ENCODE results near the gene RNF38.
A peak's percentile ranks its signal among the peaks of the same experiment; 100 is the strongest.
"Not testable (repeated sequence)": the region's sequence is repeated elsewhere in the genome, so short reads cannot be mapped to it uniquely, and the experiment has no call there.

RNF38 gene

GRCh38 chr9:36399980-36400331 is at the start of gene RNF38:
TSS of gene RNF38 (minus strand) at chr9:36400269. CDS start at chr9:36400108, 161 bp downstream.
- no peak for DNase-seq

GRCh38 chr9:36448555-36448954 is 48.5 kb upstream of the RNF38 start:
- DNase-seq = not testable (repeated sequence)

- DNase-seq = no peak
These were observed 47.9 kb upstream of the RNF38 start for GRCh38 chr9:36448017-36448416.

- DNase-seq = not testable (repeated sequence)
These were observed 46.6 kb upstream of the RNF38 start for GRCh38 chr9:36446678-36447077.

GRCh38 chr9:36445800-36446361 is 45.8 kb upstream of the RNF38 start:
- DNase-seq = no peak

GRCh38 chr9:36444203-36444602 is 44.1 kb upstream of the RNF38 start:
- no peak for DNase-seq

GRCh38 chr9:36443581-36443980 is 43.5 kb upstream of the RNF38 start:
- no peak for DNase-seq

GRCh38 chr9:36442710-36443109 is 42.6 kb upstream of the RNF38 start:
- DNase-seq = no peak

GRCh38 chr9:36441966-36442365 is 41.9 kb upstream of the RNF38 start:
- DNase-seq = no peak

GRCh38 chr9:36438536-36439236 is 38.6 kb upstream of the RNF38 start:
- DNase-seq = no peak

- DNase-seq = no peak
These were observed 37.7 kb upstream of the RNF38 start for GRCh38 chr9:36437790-36438189.

GRCh38 chr9:36436909-36437308 is 36.8 kb upstream of the RNF38 start:
- DNase-seq = no peak

- DNase-seq = no peak
These were observed 33.3 kb upstream of the RNF38 start for GRCh38 chr9:36433386-36433785.

- DNase-seq = no peak
These were observed 31.0 kb upstream of the RNF38 start for GRCh38 chr9:36431078-36431477.

- no peak for DNase-seq
These were observed 26.9 kb upstream of the RNF38 start for GRCh38 chr9:36426945-36427344.

GRCh38 chr9:36426348-36426747 is 26.3 kb upstream of the RNF38 start:
- DNase-seq = no peak

GRCh38 chr9:36424289-36425055 is 24.4 kb upstream of the RNF38 start:
- DNase-seq = no peak

- no peak for DNase-seq
These were observed 23.1 kb upstream of the RNF38 start for GRCh38 chr9:36423206-36423605.

GRCh38 chr9:36416890-36417289 is 16.8 kb upstream of the RNF38 start:
- DNase-seq = no peak

GRCh38 chr9:36415822-36416525 is 15.9 kb upstream of the RNF38 start:
- DNase-seq = no peak

- DNase-seq = not testable (repeated sequence)
These were observed 11.3 kb upstream of the RNF38 start for GRCh38 chr9:36411410-36411809.

- not testable (repeated sequence) for DNase-seq
These were observed 9.0 kb upstream of the RNF38 start for GRCh38 chr9:36409076-36409475.

GRCh38 chr9:36407122-36407723 is 7.2 kb upstream of the RNF38 start:
- peak; percentile 50 for DNase-seq
